Fibroblast of pulmonary artery (primary cell): ENCODE measurements around the gene NDUFAF5.

Experiments
- DNase-seq: peaks from one replicate; pipeline ENCODE4 v3.0.0-alpha.2; 2010; ENCODE audit warnings: low read depth
- H3K4me3 ChIP-seq: replicated peaks from 2 replicates; pipeline ENCODE4 v1.5.1; 2011; ENCODE audit warnings: low read depth, mild to moderate bottlenecking, control low read depth, low read length, moderate library complexity
- TF ChIP-seq, protein P1 (sequence below): IDR thresholded peaks from 2 replicates; pipeline ENCODE4 v1.5.1; 2011; ENCODE audit warnings: mild to moderate bottlenecking, control low read depth, low read length, inconsistent platforms; ENCODE audit errors: missing control alignments

NDUFAF5 gene

DNA sequence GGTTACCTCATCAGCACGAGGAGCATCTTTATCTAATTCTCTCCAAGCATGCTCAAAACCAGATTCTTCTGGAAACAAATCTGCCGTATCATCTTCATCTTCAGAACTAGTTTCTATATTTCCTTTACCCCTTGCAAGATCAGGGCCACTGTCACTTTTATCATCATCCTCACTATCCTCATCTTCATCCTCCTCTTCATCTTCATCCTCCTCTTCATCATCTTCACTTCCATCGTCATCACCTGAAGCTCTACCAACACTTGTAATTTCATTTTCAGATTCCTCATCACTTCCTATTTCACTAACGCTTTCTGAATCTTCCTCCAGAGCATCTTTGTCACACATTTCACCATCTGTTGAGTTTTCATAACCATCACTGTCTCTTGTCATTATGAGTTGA, 9.0 kb upstream of the NDUFAF5 start:
- DNase-seq = no peak
- TF ChIP-seq, protein P1, sequence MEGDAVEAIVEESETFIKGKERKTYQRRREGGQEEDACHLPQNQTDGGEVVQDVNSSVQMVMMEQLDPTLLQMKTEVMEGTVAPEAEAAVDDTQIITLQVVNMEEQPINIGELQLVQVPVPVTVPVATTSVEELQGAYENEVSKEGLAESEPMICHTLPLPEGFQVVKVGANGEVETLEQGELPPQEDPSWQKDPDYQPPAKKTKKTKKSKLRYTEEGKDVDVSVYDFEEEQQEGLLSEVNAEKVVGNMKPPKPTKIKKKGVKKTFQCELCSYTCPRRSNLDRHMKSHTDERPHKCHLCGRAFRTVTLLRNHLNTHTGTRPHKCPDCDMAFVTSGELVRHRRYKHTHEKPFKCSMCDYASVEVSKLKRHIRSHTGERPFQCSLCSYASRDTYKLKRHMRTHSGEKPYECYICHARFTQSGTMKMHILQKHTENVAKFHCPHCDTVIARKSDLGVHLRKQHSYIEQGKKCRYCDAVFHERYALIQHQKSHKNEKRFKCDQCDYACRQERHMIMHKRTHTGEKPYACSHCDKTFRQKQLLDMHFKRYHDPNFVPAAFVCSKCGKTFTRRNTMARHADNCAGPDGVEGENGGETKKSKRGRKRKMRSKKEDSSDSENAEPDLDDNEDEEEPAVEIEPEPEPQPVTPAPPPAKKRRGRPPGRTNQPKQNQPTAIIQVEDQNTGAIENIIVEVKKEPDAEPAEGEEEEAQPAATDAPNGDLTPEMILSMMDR = no peak

DNA sequence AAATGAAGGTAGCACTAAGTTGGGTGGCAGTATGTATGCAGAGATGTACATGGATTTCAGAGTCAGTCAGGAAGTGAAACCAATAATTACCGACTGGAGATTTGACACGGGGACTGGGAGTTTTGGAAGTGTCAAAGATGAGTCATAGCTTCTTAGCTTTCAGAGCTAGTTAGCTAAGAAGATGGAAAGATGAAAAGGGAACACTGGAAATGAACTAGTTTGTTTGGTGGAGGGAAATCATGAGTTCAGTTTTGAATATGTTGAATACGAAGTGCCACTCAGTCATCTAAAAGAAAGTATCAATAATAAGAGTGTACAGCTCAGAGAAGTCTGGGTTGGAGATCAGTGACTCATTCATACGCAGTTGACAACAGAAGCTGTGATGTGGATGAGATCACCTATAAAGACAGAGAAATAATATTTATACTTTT, 7.6 kb upstream of the NDUFAF5 start:
- H3K4me3 ChIP-seq = no peak overlapping the region
- no peak for DNase-seq
- TF ChIP-seq, protein P1 = no peak

More for the DNA sequence above, 9.0 kb upstream of the NDUFAF5 start:
- no peak overlapping the region for H3K4me3 ChIP-seq

DNA sequence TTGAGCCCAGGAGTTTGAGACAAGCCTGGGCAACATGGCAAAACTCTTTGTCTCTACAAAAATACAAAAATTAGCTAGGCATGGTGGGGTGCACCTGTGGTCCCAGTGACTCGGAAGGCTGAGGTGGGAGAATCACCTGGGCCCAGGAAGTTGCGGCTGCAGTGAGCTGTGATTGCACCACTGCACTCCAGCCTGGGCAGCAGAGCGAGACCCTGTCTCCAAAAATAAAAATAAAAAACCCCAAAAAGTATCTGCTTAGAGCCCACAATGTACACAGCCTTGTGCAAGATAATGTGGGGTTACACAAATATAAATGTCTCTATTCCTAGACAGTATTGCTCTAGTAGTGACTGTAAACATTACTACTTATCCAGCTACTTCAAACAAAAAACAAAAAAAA, 6.0 kb upstream of the NDUFAF5 start:
- no peak for DNase-seq
- TF ChIP-seq, protein P1 = no peak
- H3K4me3 ChIP-seq = no peak overlapping the region

DNA sequence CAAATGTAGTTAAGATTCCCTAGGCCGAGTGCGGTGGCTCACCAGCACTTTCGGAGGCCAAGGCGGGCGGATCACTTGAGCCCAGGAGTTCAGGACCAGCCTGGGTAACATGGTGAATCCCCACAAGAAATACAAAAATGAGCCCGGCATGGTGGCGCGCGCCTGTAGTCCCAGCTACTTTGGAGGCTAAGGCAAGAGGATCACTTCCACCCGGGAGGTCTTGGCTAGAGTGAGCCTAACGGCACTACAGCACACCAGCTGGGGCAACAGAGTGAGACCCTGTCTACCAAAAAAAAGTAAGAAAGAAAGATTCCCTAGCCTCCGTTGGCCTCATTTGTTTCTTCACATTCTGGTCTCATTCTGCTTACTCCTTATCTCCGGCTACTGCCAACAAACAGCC, 1.3 kb upstream of the NDUFAF5 start:
- no peak for DNase-seq
- H3K4me3 ChIP-seq = peak overlapping the region; percentile 83

DNA sequence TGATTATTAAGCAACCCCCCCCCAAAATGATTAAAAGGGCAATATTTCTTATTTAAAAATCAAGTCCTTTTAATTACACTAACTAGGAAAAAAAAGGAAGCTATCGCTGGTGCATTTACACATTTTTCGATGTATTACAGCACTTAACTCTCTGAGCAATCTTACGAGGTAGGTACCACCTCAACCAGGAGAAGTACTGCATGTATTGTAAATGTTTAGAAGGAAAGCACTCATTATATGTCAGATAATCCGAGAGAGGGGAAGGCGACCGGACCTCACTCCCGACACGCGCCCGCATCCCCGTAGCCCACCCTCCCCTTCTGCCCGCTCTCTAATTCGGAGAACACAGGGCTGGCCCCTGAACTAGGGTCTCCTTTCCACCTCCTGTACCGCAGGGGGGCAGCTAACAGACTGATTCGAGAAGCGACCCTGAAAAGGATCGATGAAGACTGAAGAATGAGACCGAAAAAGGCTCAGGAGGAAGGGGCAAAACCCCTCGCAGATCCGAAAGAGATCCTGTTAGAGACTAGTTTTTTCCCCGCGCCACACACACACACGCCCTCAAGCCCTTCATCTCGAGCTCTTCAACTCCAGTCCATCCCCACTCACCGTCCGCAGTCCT, 446 bp upstream of the NDUFAF5 start:
- H3K4me3 ChIP-seq = peak overlapping the region; percentile 83
- TF ChIP-seq, protein P1 = no peak
- DNase-seq = no peak

More for the DNA sequence above, 1.3 kb upstream of the NDUFAF5 start:
- TF ChIP-seq, protein P1 = no peak

DNA sequence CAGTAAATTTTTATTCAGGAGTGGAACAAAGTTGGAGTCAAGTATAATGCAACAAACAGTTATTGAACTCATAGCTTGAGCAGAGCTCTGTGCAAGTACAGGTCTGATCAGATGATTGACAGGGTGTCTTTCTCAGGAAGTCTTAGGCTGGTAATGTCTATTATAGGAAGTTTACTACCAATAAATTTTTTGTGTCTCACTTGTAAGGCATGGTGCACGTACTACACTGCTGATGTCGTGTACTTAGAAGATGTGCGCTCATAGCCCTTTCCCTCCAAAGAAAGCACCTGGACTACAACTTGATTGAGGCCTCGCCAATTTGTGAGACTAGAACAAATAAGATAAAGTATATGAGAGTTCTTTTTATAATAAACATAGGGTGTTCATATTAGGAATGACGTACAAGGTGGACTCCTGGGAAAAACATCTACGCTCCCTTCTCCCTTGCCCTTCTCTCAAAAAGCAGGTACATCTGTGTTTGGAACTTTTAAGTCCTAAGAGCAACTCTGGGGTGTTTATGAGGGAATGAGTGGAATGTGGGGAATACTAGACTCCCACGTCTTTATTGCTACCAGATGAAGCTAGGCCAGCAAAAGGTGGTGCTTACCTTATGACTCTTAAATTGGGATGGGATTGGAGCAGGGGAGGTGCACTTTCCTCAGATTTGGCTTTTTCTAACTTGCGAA, 1.5 kb downstream of the NDUFAF5 start:
- TF ChIP-seq, protein P1 = no peak
- DNase-seq = no peak
- peak overlapping the region; percentile 83 for H3K4me3 ChIP-seq
